Right lobe of liver (tissue), 4 donors: ENCODE data around the gene FOXF2.

ENCODE experiments used
- CTCF ChIP-seq, 4 donors: fragments of 200-600 bp in 3 of 4; fragments of 450-650 bp in 1 of 4; IDR thresholded peaks; one replicate each; pipeline versions ENCODE4 v1.5.1 to v1.8.0; 2016 to 2022; ENCODE audit warnings: antibody characterized with exemption in 4 of 4, mild to moderate bottlenecking in 2 of 4
- POLR2A ChIP-seq: fragments of 450-650 bp; IDR thresholded peaks from one replicate; pipeline ENCODE4 v1.6.1; 2017; ENCODE audit warnings: antibody characterized with exemption, mild to moderate bottlenecking
- donor health status: DM: no; HTN: no; CAD: no.
- donor health status: DM: no; HTN: no; CAD: no.
- donor health status: DM: no; HTN: yes; CAD: no.

- TF ChIP-seq CTCF (IDR thresholded peaks at IDR 0.05) (peak; percentile 74 to 82 (median 78)), POLR2A (no peak)
These were observed 47.2 kb downstream of the FOXF2 start for GRCh38 chr6:1436334-1437306.
